RKO (cell line): ENCODE results near the gene PPEF2.

Source experiments
- DNase-seq: peaks from one replicate; pipeline ENCODE4 v3.0.0-alpha.2; 2016; ENCODE audit warnings: low spot score

PPEF2 gene

DNA sequence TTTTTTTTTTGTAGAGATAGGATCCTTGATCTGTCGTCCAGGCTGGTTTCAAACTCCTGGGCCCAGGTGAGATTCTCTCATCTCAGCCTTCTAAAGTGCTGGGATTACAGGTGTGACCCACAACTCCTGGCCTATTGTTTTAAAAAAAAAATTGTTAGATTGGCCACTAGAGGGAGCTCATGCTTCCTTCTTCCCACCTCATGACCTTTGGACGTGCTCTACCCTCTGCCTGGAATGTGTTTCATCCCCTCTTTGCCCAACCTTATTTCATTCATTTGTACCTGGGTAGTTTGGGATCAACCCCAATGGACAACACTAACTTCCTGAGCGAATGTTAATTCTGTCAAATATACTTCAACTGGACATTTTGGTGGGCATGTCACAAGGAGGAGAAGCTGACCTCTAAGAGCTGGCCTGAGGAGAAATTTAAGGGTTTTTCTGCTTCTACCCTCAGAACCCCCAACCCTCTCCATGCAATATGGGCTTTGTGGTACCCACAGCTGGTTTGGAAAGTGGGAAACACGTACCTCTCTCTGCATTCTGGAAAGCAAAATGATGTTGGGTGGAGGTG is 6.4 kb downstream of the PPEF2 start:
- DNase-seq = peak; percentile 46

GRCh38 chr4:75892508-75892907 is 9.7 kb downstream of the PPEF2 start:
- no peak for DNase-seq

DNA sequence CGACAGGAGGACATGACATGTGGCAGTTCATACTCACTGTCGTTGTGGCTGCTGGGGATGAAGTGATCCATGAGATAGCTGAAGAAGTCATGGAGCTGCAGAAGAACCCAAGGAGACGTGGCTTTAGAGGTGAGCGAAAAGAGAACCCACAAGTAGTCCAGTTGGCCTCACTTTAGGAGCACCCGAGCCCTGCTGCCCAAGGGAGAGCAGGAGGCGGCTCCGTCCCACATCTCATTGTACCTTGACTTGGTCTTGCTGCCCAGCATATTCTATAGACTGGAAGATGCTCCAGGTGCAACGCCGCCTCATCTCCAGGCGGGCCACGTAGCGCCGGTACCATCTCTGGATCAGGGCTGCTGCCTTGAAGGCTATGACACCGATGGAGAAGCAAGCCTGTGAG is 10.6 kb downstream of the PPEF2 start:
- no peak for DNase-seq

GRCh38 chr4:75889537-75890199 is 12.6 kb downstream of the PPEF2 start:
- no peak for DNase-seq

DNA sequence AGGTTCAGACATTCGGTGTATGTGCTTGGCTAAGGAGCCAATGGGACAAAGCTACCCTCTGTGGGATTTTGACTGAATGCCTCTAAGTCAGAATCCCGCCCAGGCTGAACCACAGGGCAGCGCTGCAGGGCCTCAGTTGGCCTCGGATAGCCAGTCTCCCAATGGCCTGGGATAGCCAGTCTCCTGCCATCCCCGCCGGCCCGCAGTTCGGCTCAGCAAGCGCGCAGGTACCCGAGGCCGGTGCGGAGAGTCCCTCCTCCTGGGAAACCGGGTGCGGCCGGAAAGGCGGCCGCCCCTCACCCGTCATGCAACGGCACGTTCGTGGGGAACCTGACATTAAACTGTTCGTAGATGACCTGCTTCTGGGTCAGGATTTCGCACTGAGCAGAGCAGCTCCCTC is 16.1 kb downstream of the PPEF2 start:
- no peak for DNase-seq

- no peak for DNase-seq
These were observed 20.8 kb downstream of the PPEF2 start for GRCh38 chr4:75881476-75881875.

- no peak for DNase-seq
These were observed 22.0 kb downstream of the PPEF2 start for GRCh38 chr4:75880278-75880677.

DNA sequence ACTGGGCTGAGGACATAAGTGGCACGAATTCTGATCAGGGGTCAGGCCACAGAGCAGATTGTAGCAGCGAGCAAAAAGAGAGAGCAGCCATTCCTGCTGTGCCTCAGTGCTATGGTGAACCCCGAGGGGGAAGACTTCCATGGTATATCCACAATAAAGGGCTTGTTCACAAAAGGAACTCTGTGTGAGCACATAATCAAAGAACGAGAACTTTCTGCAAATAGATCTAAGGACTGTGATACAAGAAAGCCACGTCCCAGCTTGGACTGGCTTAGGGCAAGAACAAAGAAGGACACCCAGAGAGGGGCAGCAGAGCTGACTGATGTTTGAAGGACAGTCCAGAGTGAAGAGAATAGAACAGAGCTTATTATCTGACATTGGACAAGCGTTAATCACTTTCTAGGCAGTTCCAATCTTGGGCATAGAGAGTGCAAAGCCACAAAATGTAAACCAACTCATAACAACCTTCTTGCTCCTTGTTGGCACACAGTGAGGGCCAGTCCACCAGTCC is 24.0 kb downstream of the PPEF2 start:
- no peak for DNase-seq

DNA sequence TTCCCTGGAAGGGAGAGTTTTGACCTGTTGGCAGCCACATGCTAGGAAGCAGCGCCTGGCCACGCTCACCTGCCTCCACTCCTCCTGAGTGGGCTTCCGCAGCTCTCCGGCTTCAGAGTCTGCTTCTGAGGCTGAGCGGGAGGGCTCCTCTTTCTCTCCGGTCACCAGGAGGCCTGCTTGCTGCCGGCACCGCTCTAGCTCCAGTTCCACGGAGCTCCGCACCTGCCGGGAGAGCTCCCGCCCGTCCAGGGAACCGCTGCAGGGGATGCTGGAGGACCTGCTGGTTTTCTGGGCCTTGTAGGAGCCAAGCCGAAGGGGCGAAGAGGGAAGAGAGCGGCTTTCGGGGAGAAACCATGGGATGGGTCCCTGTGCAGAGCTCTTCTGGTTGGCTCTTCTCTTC is 26.0 kb downstream of the PPEF2 start:
- DNase-seq = no peak

DNA sequence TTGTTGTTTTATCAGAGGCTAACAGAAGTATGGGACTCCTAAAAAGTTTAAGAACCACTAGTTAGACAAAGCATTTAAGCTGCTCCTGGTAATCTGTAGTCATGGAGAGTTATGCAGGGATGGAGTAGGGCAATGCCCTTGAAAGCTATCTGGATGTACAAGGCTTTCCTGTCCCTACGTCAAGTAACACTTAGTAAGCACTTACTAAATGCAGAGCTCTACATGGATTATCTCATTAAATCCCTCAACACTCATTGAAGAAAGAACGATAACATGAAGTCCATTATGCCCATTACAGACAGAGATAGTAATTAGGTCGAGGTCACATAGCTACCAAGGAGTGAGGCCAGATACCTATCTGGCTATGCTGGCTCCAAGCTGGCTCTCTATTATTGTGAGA is 33.2 kb downstream of the PPEF2 start:
- DNase-seq = no peak

GRCh38 chr4:75867130-75867529 is 35.1 kb downstream of the PPEF2 start:
- DNase-seq = no peak

- DNase-seq = no peak
These were observed 41.6 kb downstream of the PPEF2 start for GRCh38 chr4:75860606-75861005.

GRCh38 chr4:75858721-75859120 is 43.5 kb downstream of the PPEF2 start:
- DNase-seq = no peak

DNA sequence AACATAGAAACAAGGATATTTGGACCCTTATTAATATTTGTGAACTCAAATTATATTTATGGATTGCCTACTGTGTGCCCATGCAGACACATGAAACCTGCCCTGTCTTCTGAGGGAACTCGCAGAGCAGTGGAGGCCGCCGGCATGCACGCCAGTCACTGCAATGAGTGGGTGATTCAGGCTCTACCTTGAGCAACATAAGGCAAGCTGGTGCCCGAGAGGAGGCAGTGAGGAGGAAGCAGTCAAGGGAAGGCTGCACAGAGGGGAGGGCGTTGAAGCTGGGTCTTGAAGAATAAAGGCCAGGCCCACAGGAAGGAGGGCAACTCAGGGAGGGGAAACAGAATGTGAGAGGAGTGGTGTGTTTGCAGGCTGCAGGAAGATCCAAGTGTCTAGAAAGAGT is 52.8 kb downstream of the PPEF2 start:
- DNase-seq = no peak

- no peak for DNase-seq
These were observed 53.4 kb downstream of the PPEF2 start for GRCh38 chr4:75848891-75849290.

DNA sequence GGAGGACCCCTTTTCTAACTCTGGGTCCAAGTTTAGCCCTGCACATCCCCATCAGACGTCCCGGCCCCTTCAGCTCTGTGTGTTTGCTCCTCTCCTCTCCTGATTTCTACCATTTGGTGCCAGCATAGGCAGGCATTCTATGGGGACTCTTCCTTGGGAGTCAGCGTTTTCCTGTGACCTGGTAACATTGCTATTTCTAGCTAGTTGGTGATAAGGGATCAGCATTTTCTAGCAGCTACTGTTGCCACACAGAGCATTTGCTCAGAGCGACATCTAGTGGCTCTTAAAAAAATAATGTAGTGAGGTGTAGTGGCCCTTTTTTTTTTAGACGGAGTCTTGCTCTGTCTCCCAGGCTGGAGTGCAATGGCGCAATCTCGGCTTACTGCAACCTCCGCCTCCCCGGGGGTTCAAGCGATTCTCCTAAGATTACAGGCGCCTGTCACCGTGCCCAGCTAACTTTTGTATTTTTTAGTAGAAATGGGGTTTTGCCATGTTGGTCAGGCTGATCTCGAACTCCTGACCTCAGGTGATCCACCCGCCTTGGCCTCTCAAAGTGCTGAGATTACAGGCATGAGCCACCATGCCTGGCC is 54.0 kb downstream of the PPEF2 start:
- DNase-seq = peak; percentile 91

DNA sequence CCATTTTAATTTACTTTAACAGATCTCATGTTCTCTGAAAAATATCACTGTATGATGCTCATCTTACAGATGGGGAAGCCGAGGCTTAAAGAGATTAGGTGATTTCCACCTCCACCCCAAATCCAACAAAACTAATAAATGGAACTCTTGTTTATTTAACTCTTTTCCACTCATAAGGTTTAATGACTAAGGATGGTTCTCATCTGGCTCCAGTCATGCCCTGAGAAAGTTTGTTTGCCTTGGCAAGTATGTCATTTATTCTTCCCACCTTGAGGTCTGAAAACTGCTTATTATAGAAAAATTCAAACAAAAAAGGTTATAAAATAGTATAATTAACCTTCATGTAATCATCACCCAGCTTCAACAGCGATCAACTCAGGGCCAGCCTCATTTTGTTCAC is 56.3 kb downstream of the PPEF2 start:
- DNase-seq = no peak

GRCh38 chr4:75844151-75844662 is 58.0 kb downstream of the PPEF2 start:
- no peak for DNase-seq

DNA sequence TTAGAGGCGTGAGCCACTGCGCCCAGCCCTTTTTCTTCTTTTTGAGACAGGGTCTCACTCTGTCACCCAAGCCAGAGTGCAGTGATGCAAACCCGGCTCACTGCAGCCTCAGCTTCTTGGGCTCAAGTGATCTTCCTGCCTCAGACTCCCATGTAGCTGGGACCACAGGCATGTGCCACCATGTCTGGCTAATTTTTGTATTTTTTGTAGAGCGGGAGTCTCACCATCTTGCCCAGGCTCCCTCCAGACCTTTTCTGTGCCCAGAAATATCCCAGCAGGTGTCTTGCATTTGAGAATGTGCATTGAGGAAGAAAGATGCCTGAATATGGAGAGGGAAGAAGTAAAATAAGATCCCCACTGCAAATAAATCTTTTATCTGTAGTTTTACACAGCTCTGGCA is 58.7 kb downstream of the PPEF2 start:
- no peak for DNase-seq

- DNase-seq = no peak
These were observed 60.4 kb downstream of the PPEF2 start for GRCh38 chr4:75841641-75842520.

- no peak for DNase-seq
These were observed 67.5 kb downstream of the PPEF2 start for GRCh38 chr4:75834772-75835154.

DNA sequence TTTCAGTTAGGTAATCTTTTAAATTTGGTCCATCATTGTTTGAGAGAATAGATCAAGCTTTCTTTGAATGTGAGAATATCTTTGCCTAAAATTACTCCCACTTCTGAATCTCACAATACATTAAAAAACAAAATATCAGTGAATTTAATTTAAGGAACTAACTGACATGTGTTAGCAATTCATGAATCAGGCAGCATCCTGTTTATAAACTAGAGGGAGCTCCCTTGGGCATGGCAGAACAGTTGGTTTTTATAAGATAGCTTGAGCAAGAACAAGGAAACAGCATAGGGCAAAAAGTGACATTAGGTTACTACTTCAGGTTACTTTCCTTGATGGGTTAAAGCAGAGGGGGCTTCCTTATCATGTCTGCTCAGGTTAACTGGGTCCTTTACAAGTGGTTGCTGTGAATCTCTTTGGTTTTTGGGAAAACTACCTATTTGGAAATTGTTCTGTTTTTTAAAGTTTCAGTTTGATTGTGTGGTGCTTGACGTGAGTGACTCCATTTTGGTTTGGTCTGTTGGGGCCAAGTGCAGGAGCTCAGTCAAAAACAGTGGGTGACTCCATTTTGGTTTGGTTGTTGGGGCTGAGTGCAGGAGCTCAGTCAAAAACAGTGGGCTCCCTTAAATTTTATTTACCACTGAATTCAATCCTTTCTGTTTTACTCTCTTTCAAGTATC is 68.0 kb downstream of the PPEF2 start:
- no peak for DNase-seq
